ENCODE data around the gene RAVER1. TPM values are rescaled to one million over a fixed set of nuclear protein-coding genes. Genes with fewer than 3 reads are reported as not detected.
A peak's percentile ranks its signal among the peaks of the same experiment; 100 is the strongest.

RAVER1 gene
- total and polyA plus RNA-seq, 2 of the 13 experiments (the other 11 are each of a cell fraction or from before 2014, with no cell fraction given), result 3.6 to 7.9 TPM

DNA sequence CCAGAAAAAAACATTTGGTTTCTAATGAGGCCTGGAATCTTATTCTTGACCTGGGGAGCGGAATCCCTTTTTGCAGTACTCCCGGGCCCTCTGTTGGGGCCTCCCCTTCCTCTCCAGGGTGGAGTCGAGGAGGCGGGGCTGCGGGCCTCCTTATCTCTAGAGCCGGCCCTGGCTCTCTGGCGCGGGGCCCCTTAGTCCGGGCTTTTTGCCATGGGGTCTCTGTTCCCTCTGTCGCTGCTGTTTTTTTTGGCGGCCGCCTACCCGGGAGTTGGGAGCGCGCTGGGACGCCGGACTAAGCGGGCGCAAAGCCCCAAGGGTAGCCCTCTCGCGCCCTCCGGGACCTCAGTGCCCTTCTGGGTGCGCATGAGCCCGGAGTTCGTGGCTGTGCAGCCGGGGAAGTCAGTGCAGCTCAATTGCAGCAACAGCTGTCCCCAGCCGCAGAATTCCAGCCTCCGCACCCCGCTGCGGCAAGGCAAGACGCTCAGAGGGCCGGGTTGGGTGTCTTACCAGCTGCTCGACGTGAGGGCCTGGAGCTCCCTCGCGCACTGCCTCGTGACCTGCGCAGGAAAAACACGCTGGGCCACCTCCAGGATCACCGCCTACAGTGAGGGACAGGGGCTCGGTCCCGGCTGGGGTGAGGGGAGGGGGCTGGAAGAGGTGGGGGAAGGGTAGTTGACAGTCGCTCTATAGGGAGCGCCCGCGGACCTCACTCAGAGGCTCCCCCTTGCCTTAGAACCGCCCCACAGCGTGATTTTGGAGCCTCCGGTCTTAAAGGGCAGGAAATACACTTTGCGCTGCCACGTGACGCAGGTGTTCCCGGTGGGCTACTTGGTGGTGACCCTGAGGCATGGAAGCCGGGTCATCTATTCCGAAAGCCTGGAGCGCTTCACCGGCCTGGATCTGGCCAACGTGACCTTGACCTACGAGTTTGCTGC is 46.3 kb downstream of the RAVER1 start, which contains the start of gene ICAM4 (continued):
- TF ChIP-seq, protein P1, sequence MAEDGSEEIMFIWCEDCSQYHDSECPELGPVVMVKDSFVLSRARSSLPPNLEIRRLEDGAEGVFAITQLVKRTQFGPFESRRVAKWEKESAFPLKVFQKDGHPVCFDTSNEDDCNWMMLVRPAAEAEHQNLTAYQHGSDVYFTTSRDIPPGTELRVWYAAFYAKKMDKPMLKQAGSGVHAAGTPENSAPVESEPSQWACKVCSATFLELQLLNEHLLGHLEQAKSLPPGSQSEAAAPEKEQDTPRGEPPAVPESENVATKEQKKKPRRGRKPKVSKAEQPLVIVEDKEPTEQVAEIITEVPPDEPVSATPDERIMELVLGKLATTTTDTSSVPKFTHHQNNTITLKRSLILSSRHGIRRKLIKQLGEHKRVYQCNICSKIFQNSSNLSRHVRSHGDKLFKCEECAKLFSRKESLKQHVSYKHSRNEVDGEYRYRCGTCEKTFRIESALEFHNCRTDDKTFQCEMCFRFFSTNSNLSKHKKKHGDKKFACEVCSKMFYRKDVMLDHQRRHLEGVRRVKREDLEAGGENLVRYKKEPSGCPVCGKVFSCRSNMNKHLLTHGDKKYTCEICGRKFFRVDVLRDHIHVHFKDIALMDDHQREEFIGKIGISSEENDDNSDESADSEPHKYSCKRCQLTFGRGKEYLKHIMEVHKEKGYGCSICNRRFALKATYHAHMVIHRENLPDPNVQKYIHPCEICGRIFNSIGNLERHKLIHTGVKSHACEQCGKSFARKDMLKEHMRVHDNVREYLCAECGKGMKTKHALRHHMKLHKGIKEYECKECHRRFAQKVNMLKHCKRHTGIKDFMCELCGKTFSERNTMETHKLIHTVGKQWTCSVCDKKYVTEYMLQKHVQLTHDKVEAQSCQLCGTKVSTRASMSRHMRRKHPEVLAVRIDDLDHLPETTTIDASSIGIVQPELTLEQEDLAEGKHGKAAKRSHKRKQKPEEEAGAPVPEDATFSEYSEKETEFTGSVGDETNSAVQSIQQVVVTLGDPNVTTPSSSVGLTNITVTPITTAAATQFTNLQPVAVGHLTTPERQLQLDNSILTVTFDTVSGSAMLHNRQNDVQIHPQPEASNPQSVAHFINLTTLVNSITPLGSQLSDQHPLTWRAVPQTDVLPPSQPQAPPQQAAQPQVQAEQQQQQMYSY (CRISPR knock-in tag; IDR thresholded peaks at IDR 0.05), result no peak; the same call in 1 of the 2 replicates
- TF ChIP-seq, protein P2, sequence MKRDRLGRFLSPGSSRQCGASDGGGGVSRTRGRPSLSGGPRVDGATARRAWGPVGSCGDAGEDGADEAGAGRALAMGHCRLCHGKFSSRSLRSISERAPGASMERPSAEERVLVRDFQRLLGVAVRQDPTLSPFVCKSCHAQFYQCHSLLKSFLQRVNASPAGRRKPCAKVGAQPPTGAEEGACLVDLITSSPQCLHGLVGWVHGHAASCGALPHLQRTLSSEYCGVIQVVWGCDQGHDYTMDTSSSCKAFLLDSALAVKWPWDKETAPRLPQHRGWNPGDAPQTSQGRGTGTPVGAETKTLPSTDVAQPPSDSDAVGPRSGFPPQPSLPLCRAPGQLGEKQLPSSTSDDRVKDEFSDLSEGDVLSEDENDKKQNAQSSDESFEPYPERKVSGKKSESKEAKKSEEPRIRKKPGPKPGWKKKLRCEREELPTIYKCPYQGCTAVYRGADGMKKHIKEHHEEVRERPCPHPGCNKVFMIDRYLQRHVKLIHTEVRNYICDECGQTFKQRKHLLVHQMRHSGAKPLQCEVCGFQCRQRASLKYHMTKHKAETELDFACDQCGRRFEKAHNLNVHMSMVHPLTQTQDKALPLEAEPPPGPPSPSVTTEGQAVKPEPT (CRISPR knock-in tag; IDR thresholded peaks at IDR 0.05; ENCODE audit: low read depth), result no peak
- TF ChIP-seq TRIM24 (CRISPR knock-in tag; IDR thresholded peaks at IDR 0.05) (no peak), ZNF747 (CRISPR knock-in tag; IDR thresholded peaks at IDR 0.05; ENCODE audit: borderline replicate concordance) (no peak), ZNF451 (CRISPR knock-in tag; IDR thresholded peaks at IDR 0.05) (no peak), ZNF333 (CRISPR knock-in tag; IDR thresholded peaks at IDR 0.05; ENCODE audit: borderline replicate concordance) (no peak), NFATC3 (CRISPR knock-in tag; IDR thresholded peaks at IDR 0.05) (no peak), ZNF788 (CRISPR knock-in tag; IDR thresholded peaks at IDR 0.05; ENCODE audit: borderline replicate concordance) (no peak; the same call in 1 of the 2 replicates), MEF2D (CRISPR knock-in tag; IDR thresholded peaks at IDR 0.05) (peak; percentile 33; the same call in 1 of the 2 replicates), MIER2 (CRISPR knock-in tag; IDR thresholded peaks at IDR 0.05) (no peak), ZNF850 (CRISPR knock-in tag; conservative IDR thresholded peaks at IDR 0.05) (0 out of 2 replicates have a peak, but pooled peaks have one; percentile 41), HNRNPK (IDR thresholded peaks at IDR 0.05; ENCODE audit: low read depth, low read length, poor library complexity, severe bottlenecking) (peak; percentile 61)
- TF ChIP-seq, protein P3, sequence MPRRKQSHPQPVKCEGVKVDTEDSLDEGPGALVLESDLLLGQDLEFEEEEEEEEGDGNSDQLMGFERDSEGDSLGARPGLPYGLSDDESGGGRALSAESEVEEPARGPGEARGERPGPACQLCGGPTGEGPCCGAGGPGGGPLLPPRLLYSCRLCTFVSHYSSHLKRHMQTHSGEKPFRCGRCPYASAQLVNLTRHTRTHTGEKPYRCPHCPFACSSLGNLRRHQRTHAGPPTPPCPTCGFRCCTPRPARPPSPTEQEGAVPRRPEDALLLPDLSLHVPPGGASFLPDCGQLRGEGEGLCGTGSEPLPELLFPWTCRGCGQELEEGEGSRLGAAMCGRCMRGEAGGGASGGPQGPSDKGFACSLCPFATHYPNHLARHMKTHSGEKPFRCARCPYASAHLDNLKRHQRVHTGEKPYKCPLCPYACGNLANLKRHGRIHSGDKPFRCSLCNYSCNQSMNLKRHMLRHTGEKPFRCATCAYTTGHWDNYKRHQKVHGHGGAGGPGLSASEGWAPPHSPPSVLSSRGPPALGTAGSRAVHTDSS (CRISPR knock-in tag; conservative IDR thresholded peaks at IDR 0.05), result no peak
- TF ChIP-seq, protein P4, sequence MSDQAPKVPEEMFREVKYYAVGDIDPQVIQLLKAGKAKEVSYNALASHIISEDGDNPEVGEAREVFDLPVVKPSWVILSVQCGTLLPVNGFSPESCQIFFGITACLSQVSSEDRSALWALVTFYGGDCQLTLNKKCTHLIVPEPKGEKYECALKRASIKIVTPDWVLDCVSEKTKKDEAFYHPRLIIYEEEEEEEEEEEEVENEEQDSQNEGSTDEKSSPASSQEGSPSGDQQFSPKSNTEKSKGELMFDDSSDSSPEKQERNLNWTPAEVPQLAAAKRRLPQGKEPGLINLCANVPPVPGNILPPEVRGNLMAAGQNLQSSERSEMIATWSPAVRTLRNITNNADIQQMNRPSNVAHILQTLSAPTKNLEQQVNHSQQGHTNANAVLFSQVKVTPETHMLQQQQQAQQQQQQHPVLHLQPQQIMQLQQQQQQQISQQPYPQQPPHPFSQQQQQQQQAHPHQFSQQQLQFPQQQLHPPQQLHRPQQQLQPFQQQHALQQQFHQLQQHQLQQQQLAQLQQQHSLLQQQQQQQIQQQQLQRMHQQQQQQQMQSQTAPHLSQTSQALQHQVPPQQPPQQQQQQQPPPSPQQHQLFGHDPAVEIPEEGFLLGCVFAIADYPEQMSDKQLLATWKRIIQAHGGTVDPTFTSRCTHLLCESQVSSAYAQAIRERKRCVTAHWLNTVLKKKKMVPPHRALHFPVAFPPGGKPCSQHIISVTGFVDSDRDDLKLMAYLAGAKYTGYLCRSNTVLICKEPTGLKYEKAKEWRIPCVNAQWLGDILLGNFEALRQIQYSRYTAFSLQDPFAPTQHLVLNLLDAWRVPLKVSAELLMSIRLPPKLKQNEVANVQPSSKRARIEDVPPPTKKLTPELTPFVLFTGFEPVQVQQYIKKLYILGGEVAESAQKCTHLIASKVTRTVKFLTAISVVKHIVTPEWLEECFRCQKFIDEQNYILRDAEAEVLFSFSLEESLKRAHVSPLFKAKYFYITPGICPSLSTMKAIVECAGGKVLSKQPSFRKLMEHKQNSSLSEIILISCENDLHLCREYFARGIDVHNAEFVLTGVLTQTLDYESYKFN (CRISPR knock-in tag; conservative IDR thresholded peaks at IDR 0.05), result peak; percentile 47; the same call in 1 of the 2 replicates
- TF ChIP-seq, protein P5, sequence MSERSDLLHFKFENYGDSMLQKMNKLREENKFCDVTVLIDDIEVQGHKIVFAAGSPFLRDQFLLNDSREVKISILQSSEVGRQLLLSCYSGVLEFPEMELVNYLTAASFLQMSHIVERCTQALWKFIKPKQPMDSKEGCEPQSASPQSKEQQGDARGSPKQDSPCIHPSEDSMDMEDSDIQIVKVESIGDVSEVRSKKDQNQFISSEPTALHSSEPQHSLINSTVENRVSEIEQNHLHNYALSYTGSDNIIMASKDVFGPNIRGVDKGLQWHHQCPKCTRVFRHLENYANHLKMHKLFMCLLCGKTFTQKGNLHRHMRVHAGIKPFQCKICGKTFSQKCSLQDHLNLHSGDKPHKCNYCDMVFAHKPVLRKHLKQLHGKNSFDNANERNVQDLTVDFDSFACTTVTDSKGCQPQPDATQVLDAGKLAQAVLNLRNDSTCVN (CRISPR knock-in tag; IDR thresholded peaks at IDR 0.05; ENCODE audit: borderline replicate concordance), result 0 out of 2 replicates have a peak, but pooled peaks have one; percentile 14

Data from HepG2 (cell line).